Suprapubic skin (tissue), 4 donors: ENCODE measurements around the gene MARCHF5.

Experiments
- EP300 ChIP-seq: sonication (generic); formaldehyde crosslinking; IDR thresholded peaks from one replicate; pipeline ENCODE4 v1.6.1; 2017; ENCODE audit warnings: antibody characterized with exemption
- POLR2A ChIP-seq, 2 donors: fragments of 450-650 bp; IDR thresholded peaks; one replicate each; pipeline ENCODE4 v1.6.1; 2017; ENCODE audit warnings: antibody characterized with exemption in 2 of 2, mild to moderate bottlenecking in 2 of 2, moderate library complexity in 2 of 2
- POLR2AphosphoS5 ChIP-seq, 3 donors: sonication (generic); formaldehyde crosslinking; IDR thresholded peaks; one replicate each; pipeline ENCODE4 v1.6.1; 2017; ENCODE audit warnings: antibody characterized with exemption in 3 of 3
- TF ChIP-seq, protein P1 (sequence below), 2 donors: fragments of 200-600 bp in 1 of 2; fragments of 450-650 bp in 1 of 2; sonication (generic) in 1 of 2; IDR thresholded peaks; one replicate each; pipeline ENCODE4 v1.5.1; 2016 to 2019; ENCODE audit warnings: antibody characterized with exemption in 2 of 2, mild to moderate bottlenecking in 1 of 2, moderate library complexity in 1 of 2

GRCh38 chr10:92267343-92267742, 23.6 kb upstream of the MARCHF5 start:
- no peak for TF ChIP-seq POLR2AphosphoS5 (IDR thresholded peaks at IDR 0.05)
- TF ChIP-seq, protein P1, sequence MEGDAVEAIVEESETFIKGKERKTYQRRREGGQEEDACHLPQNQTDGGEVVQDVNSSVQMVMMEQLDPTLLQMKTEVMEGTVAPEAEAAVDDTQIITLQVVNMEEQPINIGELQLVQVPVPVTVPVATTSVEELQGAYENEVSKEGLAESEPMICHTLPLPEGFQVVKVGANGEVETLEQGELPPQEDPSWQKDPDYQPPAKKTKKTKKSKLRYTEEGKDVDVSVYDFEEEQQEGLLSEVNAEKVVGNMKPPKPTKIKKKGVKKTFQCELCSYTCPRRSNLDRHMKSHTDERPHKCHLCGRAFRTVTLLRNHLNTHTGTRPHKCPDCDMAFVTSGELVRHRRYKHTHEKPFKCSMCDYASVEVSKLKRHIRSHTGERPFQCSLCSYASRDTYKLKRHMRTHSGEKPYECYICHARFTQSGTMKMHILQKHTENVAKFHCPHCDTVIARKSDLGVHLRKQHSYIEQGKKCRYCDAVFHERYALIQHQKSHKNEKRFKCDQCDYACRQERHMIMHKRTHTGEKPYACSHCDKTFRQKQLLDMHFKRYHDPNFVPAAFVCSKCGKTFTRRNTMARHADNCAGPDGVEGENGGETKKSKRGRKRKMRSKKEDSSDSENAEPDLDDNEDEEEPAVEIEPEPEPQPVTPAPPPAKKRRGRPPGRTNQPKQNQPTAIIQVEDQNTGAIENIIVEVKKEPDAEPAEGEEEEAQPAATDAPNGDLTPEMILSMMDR (IDR thresholded peaks at IDR 0.05) = no peak
- no peak for TF ChIP-seq POLR2A (IDR thresholded peaks at IDR 0.05)
- no peak for TF ChIP-seq EP300
